Adrenal gland (tissue), 12 donors: ENCODE data around the gene MCM3AP. TPM values are rescaled to one million over a fixed set of nuclear protein-coding genes. Genes with fewer than 3 reads are reported as not detected.

Experiments used
- DNase-seq, 7 donors: peaks; one replicate each; pipeline ENCODE4 v3.0.0-alpha.2; 2019 to 2020
- H3K27ac ChIP-seq, 5 donors: fragments of 200-600 bp; sonication (generic) in 4 of 5; 1 replicate in 3 of 5; 2 replicates in 2 of 5; pipeline versions ENCODE4 v1.5.1 to v1.8.0; 2016 to 2020; ENCODE audit warnings: mild to moderate bottlenecking in 1 of 5
- H3K27me3 ChIP-seq: fragments of 200-600 bp; 2 replicates; pipeline ENCODE4 v1.8.0; 2021
- H3K36me3 ChIP-seq, 2 donors: fragments of 200-600 bp; replicated peaks in 1 of 2; 1 replicate in 1 of 2; 2 replicates in 1 of 2; pipeline versions ENCODE4 v1.5.1 to v1.8.0; 2018 to 2022
- H3K4me1 ChIP-seq, 2 donors: fragments of 200-600 bp; replicated peaks in 1 of 2; 1 replicate in 1 of 2; 2 replicates in 1 of 2; pipeline versions ENCODE4 v1.5.1 to v1.8.0; 2018 to 2021
- H3K4me3 ChIP-seq, 4 donors: fragments of 200-600 bp; sonication (generic) in 3 of 4; one replicate each; pipeline ENCODE4 v1.5.1; 2016 to 2018
- H3K9me3 ChIP-seq, 3 donors: fragments of 200-600 bp; sonication (generic) in 1 of 3; replicated peaks in 1 of 3; 1 replicate in 2 of 3; 2 replicates in 1 of 3; pipeline versions ENCODE4 v1.5.1 to v1.8.0; 2016 to 2021
- POLR2A ChIP-seq, 2 donors: fragments of 450-650 bp; IDR thresholded peaks; one replicate each; pipeline ENCODE4 v1.6.1; 2017; ENCODE audit warnings: antibody characterized with exemption in 2 of 2, mild to moderate bottlenecking in 2 of 2, moderate library complexity in 1 of 2
- WGBS, 4 donors: extraction: QIAGEN DNeasy Blood & Tissue Kit in 2 of 4; methylation state at CpG; one replicate each; pipeline versions ENCODE4 v1.1.5 to v1.1.7; 2013 to 2017; 5-methylcytosine and 5-hydroxymethylcytosine counted together
- intact Hi-C, 2 donors: fragments of 100-400 bp; cut with DNase I; formaldehyde crosslinking; loops; one replicate each; pipeline versions ENCODE4 v1.14.1 to v1.15.0; 2022 to 2023
- polyA plus RNA-seq, 3 donors: library from polyadenylated mRNA; stranded (reverse); fragments of 200-250 nt in 2 of 3; fragments of 350-450 nt in 1 of 3; fragmentation: Illumina TruSeq in 1 of 3; extraction: RNeasy Lipid Tissue Mini Kit (QIAGEN cat#74804) in 1 of 3; gene quantifications; one replicate each; pipeline ENCODE4 v1.2.3, GENCODE V29; 2013 to 2014
- total RNA-seq, 9 donors: library from RNA; depleted of rRNA in 4 of 9; stranded (reverse); fragments of >200 nt in 4 of 9; fragments of 120-200 nt in 1 of 9; fragmentation: NEBNext Ultra II Directional in 1 of 9; extraction: Animal tissue kit (Norgen Biotek cat#: 25700) in 1 of 9; gene quantifications; one replicate each; pipeline versions ENCODE4 v1.1.0 to v1.2.4, GENCODE V29; 2013 to 2023
- TF ChIP-seq, protein P1 (sequence below), 6 experiments: fragments of 450-650 bp in 4 of 6; fragments of 200-600 bp in 2 of 6; sonication (generic) in 1 of 6; IDR thresholded peaks; 1 replicate in 5 of 6; 2 replicates in 1 of 6; pipeline versions ENCODE4 v1.5.1 to v1.8.0; 2016 to 2021; ENCODE audit warnings: antibody characterized with exemption in 6 of 6, mild to moderate bottlenecking in 2 of 6, moderate library complexity in 1 of 6
- donor health status: healthy with polysubstance abuse.
- donor health status: Bipolar disorder and iron deficiency.
- donor health status: DM: yes; HTN: yes; CAD: no.
- donor health status: DM: no; HTN: no; CAD: no.
- donor health status: DM: no; HTN: no; CAD: no.
- donor health status: DM: yes; HTN: yes; CAD: no.

MCM3AP gene
- total and polyA plus RNA-seq, 12 donors = 34.8 to 89.4 (median 70.1) TPM

- Histone ChIP-seq H3K4me3 (no peak overlapping the region), H3K36me3 (peaks cover 0 to 90% of the 10 kb centered on the region in 2 donors), H3K4me1 (no peaks in the 10 kb centered on the region), H3K27ac (no peak overlapping the region), H3K27me3 (no peaks in the 10 kb centered on the region), H3K9me3 (no peaks in the 10 kb centered on the region)
- no peak for DNase-seq
- no peak for TF ChIP-seq POLR2A (IDR thresholded peaks at IDR 0.05)
- TF ChIP-seq, protein P1, sequence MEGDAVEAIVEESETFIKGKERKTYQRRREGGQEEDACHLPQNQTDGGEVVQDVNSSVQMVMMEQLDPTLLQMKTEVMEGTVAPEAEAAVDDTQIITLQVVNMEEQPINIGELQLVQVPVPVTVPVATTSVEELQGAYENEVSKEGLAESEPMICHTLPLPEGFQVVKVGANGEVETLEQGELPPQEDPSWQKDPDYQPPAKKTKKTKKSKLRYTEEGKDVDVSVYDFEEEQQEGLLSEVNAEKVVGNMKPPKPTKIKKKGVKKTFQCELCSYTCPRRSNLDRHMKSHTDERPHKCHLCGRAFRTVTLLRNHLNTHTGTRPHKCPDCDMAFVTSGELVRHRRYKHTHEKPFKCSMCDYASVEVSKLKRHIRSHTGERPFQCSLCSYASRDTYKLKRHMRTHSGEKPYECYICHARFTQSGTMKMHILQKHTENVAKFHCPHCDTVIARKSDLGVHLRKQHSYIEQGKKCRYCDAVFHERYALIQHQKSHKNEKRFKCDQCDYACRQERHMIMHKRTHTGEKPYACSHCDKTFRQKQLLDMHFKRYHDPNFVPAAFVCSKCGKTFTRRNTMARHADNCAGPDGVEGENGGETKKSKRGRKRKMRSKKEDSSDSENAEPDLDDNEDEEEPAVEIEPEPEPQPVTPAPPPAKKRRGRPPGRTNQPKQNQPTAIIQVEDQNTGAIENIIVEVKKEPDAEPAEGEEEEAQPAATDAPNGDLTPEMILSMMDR (IDR thresholded peaks at IDR 0.05) = no peak
- 90 to 92% (median 91%) methylated on average over 6 of the region's 6 CpGs for WGBS, 4 donors
- intact Hi-C loops = loop anchor here (5.0 to 10.0 kb wide), 2 partner anchors 105 to 1798 kb away; no protein-coding TSS in a partner anchor
Observed at GRCh38 chr21:46250146-46250725, 35.2 kb downstream of the MCM3AP start.

- Histone ChIP-seq H3K27ac (no peak overlapping the region), H3K36me3 (peaks cover 0 to 90% of the 10 kb centered on the region in 2 donors), H3K9me3 (no peaks in the 10 kb centered on the region), H3K4me3 (no peak overlapping the region), H3K27me3 (no peaks in the 10 kb centered on the region), H3K4me1 (no peaks in the 10 kb centered on the region)
- no peak for TF ChIP-seq POLR2A (IDR thresholded peaks at IDR 0.05)
- TF ChIP-seq, protein P1 (IDR thresholded peaks at IDR 0.05) = no peak
- intact Hi-C loops = no loop called here
- WGBS, 4 donors = 89 to 94% (median 93%) methylated on average over 2 of the region's 2 CpGs
- no peak for DNase-seq
Observed at GRCh38 chr21:46248827-46249226, 36.6 kb downstream of the MCM3AP start.

DNA sequence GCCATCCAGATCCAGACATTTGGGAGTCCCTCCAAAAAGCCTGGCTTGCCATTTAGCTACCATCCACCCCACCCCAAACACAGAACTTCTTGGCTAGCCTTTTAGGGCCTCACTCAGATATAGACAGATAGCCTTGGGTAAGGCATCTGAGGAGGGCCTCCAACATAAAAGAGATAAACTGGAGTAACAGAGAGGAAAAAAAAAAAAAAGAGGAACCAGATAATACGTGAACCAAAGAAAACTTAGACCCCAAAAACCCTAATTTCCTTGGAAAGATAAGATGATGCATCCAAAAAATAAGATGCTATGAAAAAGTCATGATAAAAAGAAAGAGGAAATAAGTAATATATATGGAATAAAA, 37.0 kb downstream of the MCM3AP start:
- intact Hi-C loops = no loop called here
- Histone ChIP-seq H3K27ac (no peak overlapping the region), H3K36me3 (peaks cover 0 to 90% of the 10 kb centered on the region in 2 donors), H3K27me3 (no peaks in the 10 kb centered on the region), H3K4me1 (no peaks in the 10 kb centered on the region), H3K9me3 (no peaks in the 10 kb centered on the region), H3K4me3 (no peak overlapping the region)
- DNase-seq = no peak
- 81 to 93% (median 85%) methylated on average over 1 of the region's 1 CpG for WGBS, 4 donors
- TF ChIP-seq, protein P1 (IDR thresholded peaks at IDR 0.05) = no peak
- TF ChIP-seq POLR2A (IDR thresholded peaks at IDR 0.05) = no peak

DNA sequence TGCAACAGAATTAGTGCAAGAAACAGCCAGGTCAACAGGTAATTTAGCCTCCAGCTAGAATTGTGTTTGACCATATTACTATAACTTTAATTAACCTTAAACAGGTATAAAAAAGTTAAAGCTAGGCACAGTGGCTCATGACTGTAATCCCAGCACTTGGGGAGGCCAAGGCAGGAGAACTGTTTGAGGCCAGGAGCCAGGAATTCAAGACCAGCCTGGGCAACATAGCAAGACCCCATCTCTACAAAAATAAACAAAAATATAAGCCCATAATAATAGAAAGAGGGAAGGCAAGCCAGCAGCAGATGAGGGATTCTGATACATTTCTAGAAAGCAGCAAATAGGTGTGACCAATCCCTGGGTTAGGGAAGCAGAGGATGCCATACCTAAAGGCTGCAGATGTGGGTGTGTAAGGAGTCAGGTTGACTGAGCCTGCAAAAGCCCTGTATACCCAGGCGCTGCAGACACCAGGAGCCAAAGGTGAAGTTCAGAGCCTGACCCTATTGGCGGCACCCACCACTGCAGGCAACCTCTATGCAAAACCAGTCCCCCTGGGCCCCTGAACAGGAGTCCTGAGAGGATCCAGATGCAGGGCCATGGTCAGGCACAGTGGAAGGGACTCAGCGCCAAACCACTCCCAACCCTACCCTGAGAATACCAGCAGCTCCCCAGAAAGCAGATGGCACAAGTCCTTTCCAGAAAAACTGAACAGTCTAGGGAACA, 37.6 kb downstream of the MCM3AP start:
- H3K36me3 ChIP-seq = peaks cover 0 to 90% of the 10 kb centered on the region in 2 donors
- 83 to 100% (median 94%) methylated on average over 2 to 3 of the region's 3 CpGs for WGBS, 4 donors
- H3K27ac ChIP-seq = no peak overlapping the region
- no peaks in the 10 kb centered on the region for H3K4me1 ChIP-seq
- DNase-seq = no peak
- H3K4me3 ChIP-seq = no peak overlapping the region
- no peaks in the 10 kb centered on the region for H3K27me3 ChIP-seq
- TF ChIP-seq, protein P1 (IDR thresholded peaks at IDR 0.05) = no peak
- no peak for TF ChIP-seq POLR2A (IDR thresholded peaks at IDR 0.05)
- intact Hi-C loops = no loop called here
- H3K9me3 ChIP-seq = no peaks in the 10 kb centered on the region
